NB4 (cell line): ENCODE data around the gene PRKG1.

ENCODE experiments used
- MYC ChIP-seq: IDR thresholded peaks from 2 replicates; pipeline ENCODE4 v1.6.1; 2011; ENCODE audit warnings: low read depth, low read length
- POLR2A ChIP-seq: IDR thresholded peaks from 2 replicates; pipeline ENCODE4 v1.6.1; 2011; ENCODE audit warnings: mild to moderate bottlenecking; ENCODE audit not compliant: insufficient read length; ENCODE audit errors: extremely low read depth
- TF ChIP-seq, protein P1 (sequence below): IDR thresholded peaks from one replicate; pipeline ENCODE4 v1.5.1; 2012; ENCODE audit warnings: low read depth, low read length

DNA sequence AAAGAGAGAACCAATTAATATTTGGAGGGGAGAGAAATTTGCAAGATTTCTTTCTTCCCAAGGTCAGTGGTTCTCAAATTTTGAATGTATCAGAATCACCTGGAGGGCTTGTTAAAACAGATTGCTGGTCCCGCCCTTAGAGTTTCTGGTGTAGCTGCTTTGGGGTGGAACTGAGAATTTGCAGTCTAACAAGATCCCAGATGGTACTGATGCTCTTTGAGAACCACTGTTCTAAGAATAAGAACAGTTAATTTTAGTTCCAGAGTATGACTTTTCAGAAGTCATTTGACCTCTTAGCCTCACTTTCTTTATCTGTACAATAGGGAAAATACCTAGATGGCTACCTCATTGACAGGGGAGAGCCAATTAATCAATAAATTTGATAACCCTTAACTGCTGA is 161.6 kb downstream of the PRKG1 start:
- TF ChIP-seq, protein P1, sequence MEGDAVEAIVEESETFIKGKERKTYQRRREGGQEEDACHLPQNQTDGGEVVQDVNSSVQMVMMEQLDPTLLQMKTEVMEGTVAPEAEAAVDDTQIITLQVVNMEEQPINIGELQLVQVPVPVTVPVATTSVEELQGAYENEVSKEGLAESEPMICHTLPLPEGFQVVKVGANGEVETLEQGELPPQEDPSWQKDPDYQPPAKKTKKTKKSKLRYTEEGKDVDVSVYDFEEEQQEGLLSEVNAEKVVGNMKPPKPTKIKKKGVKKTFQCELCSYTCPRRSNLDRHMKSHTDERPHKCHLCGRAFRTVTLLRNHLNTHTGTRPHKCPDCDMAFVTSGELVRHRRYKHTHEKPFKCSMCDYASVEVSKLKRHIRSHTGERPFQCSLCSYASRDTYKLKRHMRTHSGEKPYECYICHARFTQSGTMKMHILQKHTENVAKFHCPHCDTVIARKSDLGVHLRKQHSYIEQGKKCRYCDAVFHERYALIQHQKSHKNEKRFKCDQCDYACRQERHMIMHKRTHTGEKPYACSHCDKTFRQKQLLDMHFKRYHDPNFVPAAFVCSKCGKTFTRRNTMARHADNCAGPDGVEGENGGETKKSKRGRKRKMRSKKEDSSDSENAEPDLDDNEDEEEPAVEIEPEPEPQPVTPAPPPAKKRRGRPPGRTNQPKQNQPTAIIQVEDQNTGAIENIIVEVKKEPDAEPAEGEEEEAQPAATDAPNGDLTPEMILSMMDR, result no peak
- TF ChIP-seq POLR2A (no peak), MYC (no peak)
